HG03457 (cell line): ENCODE measurements around the gene TREH.

ENCODE experiments used
- ATAC-seq: cut with Tn5 transposase; IDR thresholded peaks from one replicate; pipeline ENCODE4 v1.9.1; 2021; ENCODE audit warnings: moderate number of reproducible peaks; ENCODE audit not compliant: unreplicated experiment

Gene TREH

DNA sequence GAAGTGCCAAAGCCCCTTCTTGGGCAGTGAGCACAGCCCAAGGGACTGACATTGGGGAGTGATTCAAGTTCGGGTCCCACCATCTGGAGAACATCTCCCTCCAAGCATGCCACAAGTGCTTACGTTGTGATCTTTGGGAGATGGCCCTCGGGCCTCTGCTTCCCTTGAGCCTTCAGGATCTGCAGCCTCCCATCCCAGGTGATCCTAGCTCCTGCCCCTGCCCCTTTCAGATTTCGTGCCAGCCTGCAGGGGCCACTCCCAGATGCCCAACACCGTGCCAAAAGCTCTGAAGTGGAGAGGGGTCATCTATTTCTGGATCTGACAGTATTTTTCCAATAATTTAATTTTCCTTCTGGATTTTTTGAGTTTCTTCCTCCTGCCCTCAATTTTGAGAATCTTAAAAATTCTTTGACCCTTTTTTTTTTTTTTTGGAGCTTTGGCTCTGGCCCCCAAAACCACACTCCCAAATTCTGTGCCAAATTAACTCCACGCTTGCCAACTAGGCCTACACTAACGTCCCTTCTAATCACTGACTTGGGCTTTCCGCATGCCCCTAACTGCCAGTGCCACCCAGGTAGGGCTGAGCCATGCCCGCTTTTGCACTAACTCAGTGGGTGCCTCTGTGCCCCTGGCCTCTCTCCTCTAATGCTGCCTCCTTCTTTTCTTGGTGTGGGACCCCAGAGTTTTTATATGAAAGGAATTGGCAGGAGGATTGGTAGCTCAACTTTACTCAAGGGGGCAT, 46.7 kb downstream of the TREH start:
- no peak for ATAC-seq

DNA sequence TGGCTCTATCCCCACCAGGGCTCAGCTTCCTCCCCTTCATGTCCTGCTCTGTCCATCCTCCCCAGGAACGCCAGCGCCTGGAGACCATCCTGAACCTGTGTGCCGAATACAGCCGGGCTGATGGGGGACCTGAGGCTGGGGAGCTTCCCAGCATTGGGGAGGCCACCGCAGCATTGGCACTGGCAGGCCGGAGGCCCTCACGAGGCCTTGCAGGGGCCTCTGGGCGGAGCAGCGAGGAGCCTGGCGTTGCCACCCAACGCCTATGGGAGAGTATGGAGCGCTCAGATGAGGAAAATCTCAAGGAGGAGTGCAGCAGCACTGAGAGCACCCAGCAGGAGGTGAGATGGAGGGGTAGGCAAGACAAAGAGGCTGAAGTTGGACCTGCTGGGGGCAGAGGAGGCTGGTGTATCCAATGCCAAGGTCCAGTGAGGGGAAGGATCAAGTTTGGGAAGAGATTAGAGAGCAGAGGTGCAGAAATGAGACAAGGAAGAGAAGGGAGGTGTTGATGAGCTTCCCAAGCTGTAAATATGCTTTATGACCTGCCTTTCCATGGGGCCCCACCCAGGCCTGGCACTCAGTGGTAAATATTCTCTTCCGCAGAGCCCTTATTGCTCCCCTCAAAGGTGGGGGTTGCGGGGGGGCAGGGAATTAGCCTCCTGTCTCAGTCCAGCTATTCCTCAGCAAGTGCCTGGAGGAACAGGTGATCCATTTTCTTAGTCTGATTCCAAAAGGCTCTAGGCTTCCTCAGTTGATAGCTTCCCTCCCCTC, 48.1 kb downstream of the TREH start:
- ATAC-seq, result no peak

GRCh38 chr11:118629761-118630661, 49.4 kb downstream of the TREH start:
- no peak for ATAC-seq

GRCh38 chr11:118628861-118629549, 50.4 kb downstream of the TREH start:
- ATAC-seq, result no peak

GRCh38 chr11:118628432-118628831, 51.0 kb downstream of the TREH start:
- no peak for ATAC-seq

GRCh38 chr11:118628031-118628430, 51.4 kb downstream of the TREH start:
- ATAC-seq, result no peak

- no peak for ATAC-seq
These were observed 51.9 kb downstream of the TREH start for GRCh38 chr11:118627566-118627965.

GRCh38 chr11:118625976-118626375, 53.5 kb downstream of the TREH start:
- no peak for ATAC-seq

GRCh38 chr11:118625036-118625690, 54.3 kb downstream of the TREH start:
- ATAC-seq, result no peak

GRCh38 chr11:118623269-118623655, 56.2 kb downstream of the TREH start:
- no peak for ATAC-seq

GRCh38 chr11:118622376-118623268, 56.8 kb downstream of the TREH start:
- no peak for ATAC-seq

GRCh38 chr11:118621784-118622375, 57.6 kb downstream of the TREH start:
- ATAC-seq, result no peak

DNA sequence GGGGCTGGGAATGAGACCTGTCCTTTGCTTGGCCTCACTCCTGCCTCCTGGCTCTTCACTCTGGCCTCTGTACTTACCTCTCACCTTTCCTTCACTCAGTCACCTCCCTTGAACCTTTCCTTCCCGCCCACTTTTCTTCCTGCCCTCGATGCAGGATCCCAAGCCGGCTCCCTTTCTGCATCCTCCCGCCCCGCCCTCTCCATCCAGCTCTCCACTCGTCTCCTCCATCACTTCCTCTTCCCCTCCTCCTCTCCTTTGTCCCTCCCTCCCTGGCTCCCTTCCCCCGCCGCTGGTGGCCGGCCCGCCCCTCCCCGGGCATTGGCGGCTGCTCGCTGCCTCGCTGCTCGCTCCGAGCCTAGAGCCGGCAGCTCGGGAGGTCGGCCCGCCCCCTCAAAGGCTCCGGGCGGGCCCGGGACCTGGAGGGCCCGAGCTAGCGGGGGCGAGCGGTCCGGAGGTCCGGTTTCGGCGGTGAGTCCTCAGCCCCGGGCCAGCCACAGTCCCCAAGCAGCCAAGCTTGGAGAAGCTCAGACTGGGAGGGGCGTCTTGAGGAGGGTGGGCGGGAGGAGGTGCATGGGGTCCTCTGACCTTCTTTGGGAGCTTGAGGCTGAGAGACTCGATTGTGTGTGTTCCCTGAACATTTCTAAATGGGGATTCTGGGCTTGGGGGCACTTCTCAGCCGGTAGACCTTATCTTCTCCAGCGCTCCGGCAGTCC, 58.2 kb downstream of the TREH start:
- ATAC-seq, result no peak

DNA sequence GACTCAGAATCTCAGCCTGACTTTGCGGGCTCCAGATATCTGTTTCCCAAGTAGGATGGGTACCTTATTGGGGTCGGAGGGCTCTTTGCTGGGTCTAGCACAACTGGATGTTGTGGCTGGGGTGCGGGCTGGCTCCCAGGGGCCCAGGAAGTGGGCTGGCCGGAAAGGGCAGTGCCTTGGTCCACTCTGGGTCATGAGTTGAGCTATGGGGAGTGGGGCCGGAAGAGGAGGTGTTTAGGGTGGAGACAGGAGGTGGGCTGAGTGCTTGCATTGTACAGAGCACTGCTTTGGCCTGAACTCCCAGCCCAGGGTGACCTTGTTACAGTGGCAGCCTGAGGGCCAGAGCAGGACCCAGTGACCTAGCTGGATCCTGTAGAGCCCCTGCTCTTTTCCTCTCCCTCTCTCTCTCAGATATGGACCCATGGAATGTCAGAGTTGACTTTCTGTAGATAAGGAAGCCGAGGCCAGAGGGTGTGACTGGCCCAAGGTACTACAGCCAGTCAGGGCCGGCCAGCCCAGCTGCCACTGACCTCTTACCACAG, 58.9 kb downstream of the TREH start:
- ATAC-seq, result no peak

- ATAC-seq, result no peak
These were observed 59.8 kb downstream of the TREH start for GRCh38 chr11:118619444-118620197.

- no peak for ATAC-seq
These were observed 60.5 kb downstream of the TREH start for GRCh38 chr11:118618991-118619375.
